ENCODE data around the gene SPG11. TPM values are rescaled to one million over a fixed set of nuclear protein-coding genes. Genes with fewer than 3 reads are reported as not detected.
A peak's percentile ranks its signal among the peaks of the same experiment; 100 is the strongest.

Gene SPG11
- total and polyA plus RNA-seq, 5 donors from 2014 or later = 21.6 to 71.5 (median 26.8) TPM

DNA sequence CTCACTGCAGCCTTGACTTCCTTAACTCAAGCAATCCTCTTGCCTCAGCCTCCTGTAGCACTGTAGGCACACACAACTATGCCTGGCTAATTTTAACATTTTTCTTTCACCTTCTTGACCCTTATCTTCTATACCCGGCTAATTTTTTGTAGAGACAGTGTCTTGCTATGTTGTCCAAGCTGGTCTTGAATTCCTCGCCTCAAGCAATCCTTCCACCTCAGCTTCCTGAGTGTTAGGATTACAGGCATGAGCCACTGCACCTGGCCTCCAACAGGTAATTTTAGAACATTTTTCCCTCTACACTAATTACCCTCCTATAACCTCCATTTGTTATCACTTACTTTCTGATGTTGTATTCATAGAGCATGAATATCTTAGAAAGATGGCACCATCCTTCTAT lies 60.3 kb downstream of the SPG11 start:
- no peak overlapping the region for H3K27ac ChIP-seq (ENCODE audit: insufficient read depth, low read length, poor library complexity, severe bottlenecking)
- DNase-seq = no peak
- no peaks in the 10 kb centered on the region for H3K27me3 ChIP-seq (ENCODE audit: control insufficient read depth, insufficient read depth, low read length)
- H3K36me3 ChIP-seq (ENCODE audit: control insufficient read depth, insufficient read depth, low read length) = peaks cover 54% of the 10 kb centered on the region
- H3K4me1 ChIP-seq (ENCODE audit: control insufficient read depth, insufficient read depth, low read length, poor library complexity, severe bottlenecking) = peaks cover 10% of the 10 kb centered on the region
- Mint-ChIP-seq H3K4me3 (no peak overlapping the region), H3K36me3 (peaks cover 39% of the 10 kb centered on the region), H3K27ac (peak overlapping the region; percentile 5 to 67 (median 60)), H3K4me1 (peaks cover 9 to 21% (median 15%) of the 10 kb centered on the region in 4 donors), H3K9me3 (peaks cover 0 to 2% (median 0%) of the 10 kb centered on the region in 7 donors), H3K27me3 (no peaks in the 10 kb centered on the region)
- H3K9me3 ChIP-seq (ENCODE audit: control insufficient read depth in 2 of 2, low read length in 2 of 2) = no peaks in the 10 kb centered on the region
- H3K4me3 ChIP-seq (ENCODE audit: low read depth, low read length) = no peak overlapping the region
- no peak for ATAC-seq (ENCODE audit: low read depth in 2 of 2)

DNA sequence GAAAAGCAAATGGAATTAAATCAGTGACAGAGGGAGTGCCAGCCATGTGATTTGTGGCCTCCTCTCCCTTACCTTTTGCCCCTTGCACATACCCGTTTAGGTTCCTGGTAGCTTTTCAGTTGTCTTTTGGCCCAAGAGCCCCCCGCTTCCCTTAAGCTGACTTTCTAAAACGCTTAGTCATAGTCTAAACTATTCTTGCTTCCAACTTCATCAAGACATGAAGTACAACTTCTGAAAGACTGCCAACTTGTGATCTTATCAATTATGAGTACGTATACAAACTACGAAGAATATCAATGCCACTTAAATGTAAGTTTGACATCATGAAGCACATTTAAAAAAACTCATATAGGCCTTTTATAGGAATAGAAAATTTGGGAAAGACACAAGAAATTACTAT lies 64.6 kb downstream of the SPG11 start:
- no peaks in the 10 kb centered on the region for H3K9me3 ChIP-seq (ENCODE audit: control insufficient read depth in 2 of 2, low read length in 2 of 2)
- H3K36me3 ChIP-seq (ENCODE audit: control insufficient read depth, insufficient read depth, low read length) = peaks cover 46% of the 10 kb centered on the region
- no peaks in the 10 kb centered on the region for H3K27me3 ChIP-seq (ENCODE audit: control insufficient read depth, insufficient read depth, low read length)
- Mint-ChIP-seq H3K36me3 (peaks cover 31% of the 10 kb centered on the region), H3K4me3 (no peak overlapping the region), H3K9me3 (no peaks in the 10 kb centered on the region), H3K27ac (peak overlapping the region; percentile 66 to 86 (median 78)), H3K4me1 (peaks cover 14 to 46% (median 26%) of the 10 kb centered on the region in 4 donors), H3K27me3 (no peaks in the 10 kb centered on the region)
- DNase-seq (no peak), ATAC-seq (ENCODE audit: low read depth in 2 of 2) (no peak)
- H3K4me1 ChIP-seq (ENCODE audit: control insufficient read depth, insufficient read depth, low read length, poor library complexity, severe bottlenecking) = peaks cover 21% of the 10 kb centered on the region
- peak overlapping the region; percentile 48 for H3K27ac ChIP-seq (ENCODE audit: insufficient read depth, low read length, poor library complexity, severe bottlenecking)
- H3K4me3 ChIP-seq (ENCODE audit: low read depth, low read length) = no peak overlapping the region

DNA sequence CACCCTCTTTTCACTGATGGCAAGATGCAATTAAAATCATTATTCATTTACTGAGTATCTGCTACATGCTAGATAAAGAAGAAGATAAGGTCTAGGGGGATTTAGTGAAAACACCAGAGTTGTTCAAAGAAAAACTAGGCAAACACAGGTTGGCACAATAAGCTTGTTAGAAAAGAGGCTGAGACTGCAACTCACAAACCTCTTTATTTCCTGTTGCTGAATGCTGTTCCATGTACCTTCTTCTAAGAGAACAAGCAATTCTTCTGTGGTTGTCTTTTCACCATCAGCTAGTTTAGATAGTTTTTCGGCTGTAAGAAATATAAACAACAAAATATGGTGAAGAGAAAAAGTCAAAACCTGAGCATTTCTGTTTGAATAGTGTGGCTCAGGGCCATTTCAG lies 65.4 kb downstream of the SPG11 start:
- Mint-ChIP-seq H3K27me3 (no peaks in the 10 kb centered on the region), H3K4me1 (peaks cover 18 to 50% (median 26%) of the 10 kb centered on the region in 4 donors), H3K27ac (peak overlapping the region; percentile 66 to 86 (median 78)), H3K36me3 (peaks cover 32% of the 10 kb centered on the region), H3K4me3 (peak overlapping the region in 1 of 4 donors; percentile 0), H3K9me3 (no peaks in the 10 kb centered on the region)
- H3K9me3 ChIP-seq (ENCODE audit: control insufficient read depth in 2 of 2, low read length in 2 of 2) = no peaks in the 10 kb centered on the region
- no peaks in the 10 kb centered on the region for H3K27me3 ChIP-seq (ENCODE audit: control insufficient read depth, insufficient read depth, low read length)
- peaks cover 43% of the 10 kb centered on the region for H3K36me3 ChIP-seq (ENCODE audit: control insufficient read depth, insufficient read depth, low read length)
- peak in 1 of 2 donors; percentile 30 for ATAC-seq (ENCODE audit: low read depth in 2 of 2)
- peak overlapping the region; percentile 48 for H3K27ac ChIP-seq (ENCODE audit: insufficient read depth, low read length, poor library complexity, severe bottlenecking)
- peaks cover 21% of the 10 kb centered on the region for H3K4me1 ChIP-seq (ENCODE audit: control insufficient read depth, insufficient read depth, low read length, poor library complexity, severe bottlenecking)
- H3K4me3 ChIP-seq (ENCODE audit: low read depth, low read length) = peak overlapping the region; percentile 14
- DNase-seq = peak in 1 of 3 donors; percentile 60

DNA sequence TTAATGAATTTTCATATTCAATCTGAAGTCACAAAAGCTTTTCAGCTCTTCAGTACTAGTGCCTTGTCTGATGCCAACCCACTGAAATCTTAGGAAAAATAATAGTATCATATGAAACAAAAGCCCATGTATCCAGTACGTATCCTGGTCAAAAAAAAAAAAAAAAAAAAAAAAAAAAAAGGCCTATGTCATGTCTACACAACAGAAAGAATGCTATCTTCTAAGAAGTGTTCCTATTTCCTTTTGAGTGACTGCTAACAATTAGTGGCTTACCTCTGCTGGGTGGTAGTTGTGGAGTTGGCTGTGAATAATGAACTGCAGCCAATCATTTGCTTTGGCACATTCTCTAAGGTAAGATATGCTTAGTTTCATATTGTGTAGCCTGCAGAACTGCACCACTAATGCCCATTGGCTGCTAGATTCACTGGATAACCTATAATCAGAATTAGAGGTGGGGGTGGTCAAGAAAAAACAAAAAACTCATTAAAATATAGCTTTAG lies 66.9 kb downstream of the SPG11 start:
- Histone ChIP-seq H3K4me1 (ENCODE audit: control insufficient read depth, insufficient read depth, low read length, poor library complexity, severe bottlenecking) (peaks cover 21% of the 10 kb centered on the region), H3K27ac (ENCODE audit: insufficient read depth, low read length, poor library complexity, severe bottlenecking) (peak overlapping the region; percentile 37), H3K27me3 (ENCODE audit: control insufficient read depth, insufficient read depth, low read length) (no peaks in the 10 kb centered on the region), H3K4me3 (ENCODE audit: low read depth, low read length) (no peak overlapping the region), H3K36me3 (ENCODE audit: control insufficient read depth, insufficient read depth, low read length) (peaks cover 44% of the 10 kb centered on the region), H3K9me3 (ENCODE audit: control insufficient read depth in 2 of 2, low read length in 2 of 2) (no peaks in the 10 kb centered on the region)
- peaks cover 25% of the 10 kb centered on the region for H3K36me3 Mint-ChIP-seq
- ATAC-seq (ENCODE audit: low read depth in 2 of 2) (no peak), DNase-seq (peak in 1 of 3 donors; percentile 46)
- peaks cover 11 to 49% (median 28%) of the 10 kb centered on the region in 4 donors for H3K4me1 Mint-ChIP-seq
- no peak overlapping the region for H3K4me3 Mint-ChIP-seq
- no peaks in the 10 kb centered on the region for H3K9me3 Mint-ChIP-seq
- no peaks in the 10 kb centered on the region for H3K27me3 Mint-ChIP-seq
- peak overlapping the region; percentile 38 to 74 (median 49) for H3K27ac Mint-ChIP-seq

DNA sequence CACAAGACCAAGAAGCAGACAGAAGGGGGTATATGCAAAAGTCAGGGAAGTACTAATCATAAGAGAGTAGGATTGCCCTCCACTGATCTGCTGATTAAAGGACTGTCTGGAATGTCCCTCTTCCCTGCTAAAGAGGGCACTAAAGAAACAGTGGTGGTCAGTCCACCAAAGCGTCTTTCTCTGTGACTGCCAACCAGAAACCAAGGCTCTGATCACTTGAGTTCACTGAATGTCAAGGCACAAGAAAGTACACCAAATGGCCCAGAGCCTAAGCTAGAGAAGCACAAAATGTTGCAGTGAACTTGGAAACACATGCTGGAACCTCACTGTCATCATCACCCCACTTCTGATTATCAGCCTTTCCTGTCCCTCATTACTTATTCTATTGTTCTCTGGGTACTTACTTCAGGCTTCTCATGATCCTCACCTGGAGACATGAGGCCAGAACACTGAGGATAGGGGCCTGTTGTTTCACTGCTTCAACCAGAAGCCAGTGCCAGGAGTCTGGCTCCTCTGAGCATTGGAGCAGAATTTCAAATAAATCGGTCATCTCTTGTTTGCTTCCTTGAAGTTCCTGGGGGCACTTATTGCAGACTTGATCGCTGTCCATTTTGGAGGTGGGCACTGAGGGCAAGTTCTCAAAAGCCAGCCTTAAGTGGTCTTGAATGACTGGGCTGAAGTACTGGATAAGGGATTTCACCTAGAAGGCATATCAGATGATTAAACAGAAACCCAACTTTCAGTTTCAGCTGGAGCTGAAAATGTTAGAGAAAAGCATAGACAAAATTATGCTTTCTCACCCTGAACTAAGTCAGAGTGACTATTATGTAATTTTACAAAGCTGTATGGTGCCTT lies 67.6 kb downstream of the SPG11 start:
- Histone ChIP-seq H3K9me3 (ENCODE audit: control insufficient read depth in 2 of 2, low read length in 2 of 2) (no peaks in the 10 kb centered on the region), H3K4me1 (ENCODE audit: control insufficient read depth, insufficient read depth, low read length, poor library complexity, severe bottlenecking) (peaks cover 21% of the 10 kb centered on the region), H3K27me3 (ENCODE audit: control insufficient read depth, insufficient read depth, low read length) (no peaks in the 10 kb centered on the region), H3K4me3 (ENCODE audit: low read depth, low read length) (no peak overlapping the region), H3K36me3 (ENCODE audit: control insufficient read depth, insufficient read depth, low read length) (peaks cover 51% of the 10 kb centered on the region), H3K27ac (ENCODE audit: insufficient read depth, low read length, poor library complexity, severe bottlenecking) (peak overlapping the region; percentile 37)
- DNase-seq (peak in 1 of 3 donors; percentile 53), ATAC-seq (ENCODE audit: low read depth in 2 of 2) (no peak)
- no peaks in the 10 kb centered on the region for H3K27me3 Mint-ChIP-seq
- peaks cover 24% of the 10 kb centered on the region for H3K36me3 Mint-ChIP-seq
- H3K27ac Mint-ChIP-seq = peak overlapping the region; percentile 74 to 92 (median 80)
- H3K4me1 Mint-ChIP-seq = peaks cover 14 to 49% (median 28%) of the 10 kb centered on the region in 4 donors
- no peaks in the 10 kb centered on the region for H3K9me3 Mint-ChIP-seq
- H3K4me3 Mint-ChIP-seq = no peak overlapping the region

DNA sequence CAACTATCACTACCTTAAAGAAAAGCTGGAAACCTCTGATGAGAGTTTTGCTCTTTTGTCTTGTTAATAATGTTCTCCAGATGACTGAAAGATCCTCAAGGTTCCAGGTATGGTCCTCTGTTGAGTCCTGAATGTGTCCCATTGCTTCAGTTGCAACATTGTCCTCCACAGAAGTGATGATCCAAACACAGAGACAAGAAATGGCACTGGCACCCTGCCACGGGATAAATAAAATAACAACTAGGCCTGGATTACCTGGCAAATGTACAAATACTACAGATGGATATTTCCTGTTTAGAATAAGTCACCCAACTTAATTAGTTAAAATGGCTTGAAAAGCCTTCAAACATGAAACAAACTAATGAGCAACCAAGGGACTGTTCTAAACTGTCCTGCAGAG lies 68.2 kb downstream of the SPG11 start:
- H3K4me1 ChIP-seq (ENCODE audit: control insufficient read depth, insufficient read depth, low read length, poor library complexity, severe bottlenecking) = peaks cover 21% of the 10 kb centered on the region
- H3K36me3 Mint-ChIP-seq = peaks cover 30% of the 10 kb centered on the region
- H3K27me3 Mint-ChIP-seq = no peaks in the 10 kb centered on the region
- H3K4me3 Mint-ChIP-seq = no peak overlapping the region
- H3K27ac Mint-ChIP-seq = peak overlapping the region; percentile 74 to 92 (median 80)
- DNase-seq (no peak), ATAC-seq (ENCODE audit: low read depth in 2 of 2) (no peak)
- peak overlapping the region; percentile 37 for H3K27ac ChIP-seq (ENCODE audit: insufficient read depth, low read length, poor library complexity, severe bottlenecking)
- H3K9me3 ChIP-seq (ENCODE audit: control insufficient read depth in 2 of 2, low read length in 2 of 2) = no peaks in the 10 kb centered on the region
- no peaks in the 10 kb centered on the region for H3K27me3 ChIP-seq (ENCODE audit: control insufficient read depth, insufficient read depth, low read length)
- peaks cover 54% of the 10 kb centered on the region for H3K36me3 ChIP-seq (ENCODE audit: control insufficient read depth, insufficient read depth, low read length)
- H3K4me1 Mint-ChIP-seq = peaks cover 18 to 49% (median 28%) of the 10 kb centered on the region in 4 donors
- no peaks in the 10 kb centered on the region for H3K9me3 Mint-ChIP-seq
- no peak overlapping the region for H3K4me3 ChIP-seq (ENCODE audit: low read depth, low read length)

DNA sequence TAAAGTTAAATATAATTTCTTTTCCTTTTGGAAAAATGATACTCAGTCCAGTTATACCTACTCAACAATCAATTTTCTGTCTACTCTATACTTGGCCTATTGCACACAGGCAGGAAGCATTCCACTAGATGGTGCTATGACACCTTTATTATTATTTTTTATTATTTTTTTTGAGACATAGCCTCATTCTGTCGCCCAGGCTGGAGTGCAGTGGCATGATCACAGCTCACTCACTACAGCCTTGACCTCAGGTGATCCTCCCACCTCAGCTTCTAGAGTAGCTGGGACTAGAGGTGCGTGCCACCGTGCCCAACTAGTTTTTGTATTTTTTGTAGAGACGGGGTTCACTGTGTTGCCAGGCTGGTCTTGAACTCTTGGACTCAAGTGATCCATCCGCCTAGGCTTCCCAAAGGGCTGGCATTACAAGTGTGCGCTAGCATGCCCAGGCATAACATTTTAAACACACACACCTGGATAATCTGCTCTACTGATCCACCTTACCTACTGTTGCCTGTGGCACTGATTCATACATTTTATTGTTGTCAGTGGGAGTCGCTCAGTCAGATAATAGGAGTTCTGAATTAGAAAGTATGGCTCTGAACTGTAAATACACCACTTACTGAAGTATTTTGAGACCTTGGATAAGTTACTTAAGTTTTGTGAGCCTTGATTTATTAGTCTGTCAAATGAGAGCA lies 70.3 kb downstream of the SPG11 start:
- H3K27ac ChIP-seq (ENCODE audit: insufficient read depth, low read length, poor library complexity, severe bottlenecking) = no peak overlapping the region
- Mint-ChIP-seq H3K27me3 (no peaks in the 10 kb centered on the region), H3K27ac (peak overlapping the region; percentile 20 to 56 (median 28)), H3K36me3 (peaks cover 33% of the 10 kb centered on the region), H3K4me3 (no peak overlapping the region), H3K9me3 (no peaks in the 10 kb centered on the region), H3K4me1 (peaks cover 12 to 39% (median 21%) of the 10 kb centered on the region in 4 donors)
- DNase-seq (peak in 2 of 3 donors; percentile 63 to 70), ATAC-seq (ENCODE audit: low read depth in 2 of 2) (peak; percentile 67 to 71)
- H3K4me1 ChIP-seq (ENCODE audit: control insufficient read depth, insufficient read depth, low read length, poor library complexity, severe bottlenecking) = peaks cover 12% of the 10 kb centered on the region
- peaks cover 68% of the 10 kb centered on the region for H3K36me3 ChIP-seq (ENCODE audit: control insufficient read depth, insufficient read depth, low read length)
- no peak overlapping the region for H3K4me3 ChIP-seq (ENCODE audit: low read depth, low read length)
- no peaks in the 10 kb centered on the region for H3K27me3 ChIP-seq (ENCODE audit: control insufficient read depth, insufficient read depth, low read length)
- H3K9me3 ChIP-seq (ENCODE audit: control insufficient read depth in 2 of 2, low read length in 2 of 2) = no peaks in the 10 kb centered on the region
